Neural progenitor cell (in vitro differentiated cells): ENCODE data around the gene KLHL21. TPM values are rescaled to one million over a fixed set of nuclear protein-coding genes. Genes with fewer than 3 reads are reported as not detected.

ENCODE experiments used
- DNase-seq: peaks from one replicate; pipeline ENCODE4 v3.0.0-alpha.2; 2016; ENCODE audit warnings: low spot score
- H2AFZ ChIP-seq: fragments of 200-600 bp; sonication (generic); replicated peaks from 2 replicates; pipeline ENCODE4 v1.6.1; 2016; ENCODE audit warnings: antibody characterized with exemption
- H3F3A ChIP-seq: fragments of 200-600 bp; sonication (generic); 2 replicates; pipeline ENCODE4 v1.6.1; 2016; ENCODE audit warnings: antibody characterized with exemption, low read depth
- H3K27ac ChIP-seq: fragments of 200-600 bp; sonication (generic); 2 replicates; pipeline ENCODE4 v1.5.1; 2016; ENCODE audit warnings: mild to moderate bottlenecking
- H3K27me3 ChIP-seq: fragments of 200-600 bp; sonication (generic); 2 replicates; pipeline ENCODE4 v1.6.1; 2016; ENCODE audit warnings: mild to moderate bottlenecking, moderate library complexity
- H3K36me3 ChIP-seq: fragments of 200-600 bp; sonication (generic); 2 replicates; pipeline ENCODE4 v1.5.1; 2016
- H3K4me1 ChIP-seq: fragments of 200-600 bp; sonication (generic); 2 replicates; pipeline ENCODE4 v1.6.1; 2016; ENCODE audit warnings: mixed run types
- H3K4me2 ChIP-seq: fragments of 200-600 bp; sonication (generic); 2 replicates; pipeline ENCODE4 v1.6.1; 2016
- H3K4me3 ChIP-seq: fragments of 200-600 bp; sonication (generic); 2 replicates; pipeline ENCODE4 v1.5.1; 2016
- H3K79me2 ChIP-seq: fragments of 200-600 bp; sonication (generic); 2 replicates; pipeline ENCODE4 v1.6.1; 2016; ENCODE audit warnings: low read depth
- H3K9ac ChIP-seq: fragments of 200-600 bp; sonication (generic); 2 replicates; pipeline ENCODE4 v1.6.1; 2016
- H3K9me3 ChIP-seq: fragments of 200-600 bp; sonication (generic); 2 replicates; pipeline ENCODE4 v1.5.1; 2016; ENCODE audit warnings: low read depth
- H4K20me1 ChIP-seq: fragments of 200-600 bp; sonication (generic); 2 replicates; pipeline ENCODE4 v1.6.1; 2016; ENCODE audit warnings: low read depth
- H3K27ac Mint-ChIP-seq: 3 replicates; pipeline ENCODE4 v1.8.0; 2021; ENCODE audit warnings: mixed read lengths
- H3K27me3 Mint-ChIP-seq: 2 replicates; pipeline ENCODE4 v1.8.0; 2022; ENCODE audit warnings: low read depth, mild to moderate bottlenecking, inconsistent platforms, moderate library complexity, mixed read lengths; ENCODE audit not compliant: insufficient read depth
- H3K36me3 Mint-ChIP-seq: 3 replicates; pipeline ENCODE4 v1.8.0; 2021; ENCODE audit warnings: mixed read lengths
- H3K4me1 Mint-ChIP-seq: 3 replicates; pipeline ENCODE4 v1.8.0; 2021; ENCODE audit warnings: mixed read lengths
- H3K4me3 Mint-ChIP-seq: 3 replicates; pipeline ENCODE4 v1.8.0; 2021; ENCODE audit warnings: mild to moderate bottlenecking, moderate library complexity, mixed read lengths
- H3K9me3 Mint-ChIP-seq: 3 replicates; pipeline ENCODE4 v1.8.0; 2020; ENCODE audit warnings: mixed read lengths
- CTCF ChIP-seq: fragments of 200-600 bp; sonication (generic); IDR thresholded peaks from 2 replicates; pipeline ENCODE4 v1.5.1; 2017; ENCODE audit warnings: antibody characterized with exemption, mild to moderate bottlenecking
- EZH2 ChIP-seq: fragments of 200-600 bp; sonication (generic); IDR thresholded peaks from 2 replicates; pipeline ENCODE4 v1.6.1; 2017; ENCODE audit warnings: antibody characterized with exemption, mild to moderate bottlenecking, moderate library complexity
- EZH2phosphoT487 ChIP-seq: fragments of 200-600 bp; sonication (generic); IDR thresholded peaks from 2 replicates; pipeline ENCODE4 v1.6.1; 2017; ENCODE audit warnings: antibody characterized with exemption
- total RNA-seq: library from RNA; depleted of rRNA; stranded (reverse); fragments of >200 nt; gene quantifications from 2 replicates; pipeline ENCODE4 v1.2.3, GENCODE V29; 2015; ENCODE audit warnings: low replicate concordance

KLHL21 gene
- total RNA-seq, 1 donor from 2014 or later, result 4.8 TPM

- Histone ChIP-seq H3K4me2 (no peak overlapping the region), H3K27me3 (peaks cover 19% of the 10 kb centered on the region), H3K27ac (no peak overlapping the region), H3K4me3 (no peak overlapping the region), H3K4me1 (peaks cover 20% of the 10 kb centered on the region), H3K9me3 (no peaks in the 10 kb centered on the region), H3K36me3 (no peaks in the 10 kb centered on the region), H2AFZ (no peak overlapping the region), H3F3A (peaks cover 13% of the 10 kb centered on the region), H3K79me2 (peaks cover 43% of the 10 kb centered on the region), H3K9ac (no peak overlapping the region), H4K20me1 (peaks cover 40% of the 10 kb centered on the region)
- Mint-ChIP-seq H3K27ac (no peak overlapping the region), H3K9me3 (no peaks in the 10 kb centered on the region), H3K27me3 (peaks cover 7% of the 10 kb centered on the region), H3K4me1 (peaks cover 20% of the 10 kb centered on the region), H3K36me3 (peaks cover 6% of the 10 kb centered on the region), H3K4me3 (no peak overlapping the region)
- no peak for DNase-seq
- TF ChIP-seq CTCF, result no peak
- TF ChIP-seq EZH2, result no peak
- no peak for TF ChIP-seq EZH2phosphoT487
Measured at GRCh38 chr1:6596886-6597776, 5.5 kb downstream of the KLHL21 start.

GRCh38 chr1:6596351-6596750 is 6.3 kb downstream of the KLHL21 start:
- Histone ChIP-seq H3K9ac (no peak overlapping the region), H3K4me1 (peaks cover 15% of the 10 kb centered on the region), H3F3A (peaks cover 7% of the 10 kb centered on the region), H3K4me2 (no peak overlapping the region), H3K9me3 (no peaks in the 10 kb centered on the region), H3K36me3 (no peaks in the 10 kb centered on the region), H3K27ac (no peak overlapping the region), H3K27me3 (peaks cover 11% of the 10 kb centered on the region), H3K4me3 (no peak overlapping the region), H2AFZ (no peak overlapping the region), H3K79me2 (peaks cover 37% of the 10 kb centered on the region), H4K20me1 (peaks cover 41% of the 10 kb centered on the region)
- Mint-ChIP-seq H3K4me1 (peaks cover 20% of the 10 kb centered on the region), H3K9me3 (no peaks in the 10 kb centered on the region), H3K4me3 (no peak overlapping the region), H3K27me3 (peaks cover 7% of the 10 kb centered on the region), H3K27ac (peak overlapping the region; percentile 43), H3K36me3 (peaks cover 6% of the 10 kb centered on the region)
- no peak for TF ChIP-seq CTCF
- no peak for TF ChIP-seq EZH2phosphoT487
- TF ChIP-seq EZH2, result no peak
- DNase-seq, result no peak

DNA sequence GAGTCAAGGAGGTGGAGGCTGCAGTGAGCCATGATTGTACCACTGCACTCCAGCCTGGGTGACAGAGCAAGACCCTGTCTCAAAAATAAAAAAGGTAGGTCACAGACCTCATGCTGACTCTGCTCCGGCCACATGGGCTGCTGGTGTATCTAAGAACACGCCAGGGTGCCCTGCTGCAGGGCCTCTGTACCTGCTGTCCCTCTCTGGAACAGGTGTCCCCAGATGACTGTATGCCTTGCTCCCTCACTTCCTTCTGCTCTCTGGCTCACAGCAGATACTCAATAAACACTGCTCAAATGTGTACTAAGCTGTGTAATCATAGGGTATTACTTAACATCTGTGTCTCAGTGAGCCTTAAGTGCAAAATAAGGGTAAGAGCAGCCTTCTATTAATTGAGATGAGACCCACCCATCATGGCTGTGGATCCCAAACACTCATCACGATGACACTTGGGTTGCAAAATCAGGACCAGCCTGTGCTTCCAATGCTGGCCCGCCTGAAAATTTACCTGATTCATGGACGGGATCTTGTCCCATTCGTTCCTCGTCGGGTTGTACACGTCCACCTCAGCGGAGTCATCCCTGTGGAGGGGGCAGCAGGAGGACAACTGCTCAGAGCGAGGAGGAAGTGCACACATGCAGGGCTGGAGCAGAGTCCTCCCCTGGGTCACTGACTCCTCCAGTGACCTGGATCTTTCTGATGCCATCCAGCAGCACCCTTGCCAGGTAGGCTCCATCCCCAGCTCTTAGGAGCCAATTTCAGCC is 7.5 kb downstream of the KLHL21 start:
- DNase-seq, result no peak
- H3K27ac ChIP-seq, result no peak overlapping the region
- no peak overlapping the region for H3K4me3 ChIP-seq
- no peak overlapping the region for H2AFZ ChIP-seq
- H3K9me3 ChIP-seq, result no peaks in the 10 kb centered on the region
- no peaks in the 10 kb centered on the region for H3K27me3 ChIP-seq
- H3K9ac ChIP-seq, result no peak overlapping the region
- no peak for TF ChIP-seq CTCF
- no peak for TF ChIP-seq EZH2phosphoT487
- no peak for TF ChIP-seq EZH2
- H3K4me2 ChIP-seq, result no peak overlapping the region
- H4K20me1 ChIP-seq, result peaks cover 29% of the 10 kb centered on the region
- H3K4me1 ChIP-seq, result peaks cover 4% of the 10 kb centered on the region
- no peaks in the 10 kb centered on the region for H3K36me3 ChIP-seq
- no peaks in the 10 kb centered on the region for H3K9me3 Mint-ChIP-seq
- H3K4me1 Mint-ChIP-seq, result peaks cover 9% of the 10 kb centered on the region
- no peak overlapping the region for H3K4me3 Mint-ChIP-seq
- peaks cover 1% of the 10 kb centered on the region for H3F3A ChIP-seq
- H3K27ac Mint-ChIP-seq, result no peak overlapping the region
- peaks cover 6% of the 10 kb centered on the region for H3K36me3 Mint-ChIP-seq
- H3K79me2 ChIP-seq, result peaks cover 25% of the 10 kb centered on the region
- H3K27me3 Mint-ChIP-seq, result peaks cover 2% of the 10 kb centered on the region
